Fibroblast of the aortic adventitia (primary cell): ENCODE data around the gene HOXC11. TPM values are rescaled to one million over a fixed set of nuclear protein-coding genes. Genes with fewer than 3 reads are reported as not detected.

ENCODE experiments used
- DNase-seq: peaks from one replicate; pipeline ENCODE4 v3.0.0-alpha.2; 2010; ENCODE audit warnings: low read depth
- H3K4me3 ChIP-seq: 2 replicates; pipeline ENCODE4 v1.5.1; 2011; ENCODE audit warnings: low read depth, mild to moderate bottlenecking, control low read depth, low read length, moderate library complexity
- CTCF ChIP-seq: IDR thresholded peaks from 2 replicates; pipeline ENCODE4 v1.5.1; 2011; ENCODE audit warnings: mild to moderate bottlenecking, low read length, control low read depth, inconsistent platforms; ENCODE audit not compliant: insufficient read depth
- total RNA-seq: library from RNA; depleted of rRNA; stranded (reverse); fragments of >200 nt; gene quantifications from 2 replicates; pipeline ENCODE4 v1.2.3, GENCODE V29; 2012; ENCODE audit warnings: low replicate concordance

The HOXC11 gene
- total RNA-seq, 1 donor = not detected

GRCh38 chr12:53971129-53971528, 1.8 kb upstream of the HOXC11 start:
- TF ChIP-seq CTCF = no peak
- DNase-seq = no peak
- H3K4me3 ChIP-seq = no peak overlapping the region

- no peak for DNase-seq
- TF ChIP-seq CTCF = no peak
- no peak overlapping the region for H3K4me3 ChIP-seq
These were observed 1.2 kb upstream of the HOXC11 start for GRCh38 chr12:53971686-53972085.

GRCh38 chr12:53972152-53972702, 699 bp upstream of the HOXC11 start:
- no peak for TF ChIP-seq CTCF
- DNase-seq = no peak
- H3K4me3 ChIP-seq = no peak overlapping the region

- TF ChIP-seq CTCF = no peak
- DNase-seq = no peak
- no peak overlapping the region for H3K4me3 ChIP-seq
These were observed 513 bp downstream of the HOXC11 start for GRCh38 chr12:53973236-53974042.

- DNase-seq = no peak
- no peak within 1 kb of the TSS for H3K4me3 ChIP-seq
- TF ChIP-seq CTCF = no peak
These were observed 1.4 kb downstream of the HOXC11 start, which contains the start of gene HOTAIR for GRCh38 chr12:53974084-53975063. HOTAIR (minus strand) TSS chr12:53974954.

- no peak overlapping the region for H3K4me3 ChIP-seq
- TF ChIP-seq CTCF = no peak
- DNase-seq = no peak
These were observed 2.1 kb downstream of the HOXC11 start for GRCh38 chr12:53975064-53975471.
